Measurements from ENCODE around the gene FADS1.
A peak's percentile ranks its signal among the peaks of the same experiment; 100 is the strongest.

Gene FADS1

GRCh38 chr11:61817471-61818202 lies 834 bp upstream of the FADS1 start:
- DNase-seq = no peak

- peak; percentile 63 for DNase-seq
Measured at GRCh38 chr11:61815790-61816735, 740 bp downstream of the FADS1 start.

GRCh38 chr11:61814958-61815789 lies 1.6 kb downstream of the FADS1 start:
- peak; percentile 93 for DNase-seq

- no peak for DNase-seq
Measured at GRCh38 chr11:61814247-61814957, 2.4 kb downstream of the FADS1 start.

- DNase-seq = no peak
Measured at GRCh38 chr11:61812736-61813411, 3.9 kb downstream of the FADS1 start.

GRCh38 chr11:61811831-61812230 lies 5.0 kb downstream of the FADS1 start:
- no peak for DNase-seq

- DNase-seq = no peak
Measured at GRCh38 chr11:61810671-61811175, 6.1 kb downstream of the FADS1 start.

GRCh38 chr11:61806785-61807184 lies 10.0 kb downstream of the FADS1 start:
- DNase-seq = no peak

- no peak for DNase-seq
Measured at GRCh38 chr11:61805146-61805545, 11.7 kb downstream of the FADS1 start.

- DNase-seq = no peak
Measured at GRCh38 chr11:61803889-61804647, 12.7 kb downstream of the FADS1 start.

- no peak for DNase-seq
Measured at GRCh38 chr11:61802605-61803004, 14.2 kb downstream of the FADS1 start.

GRCh38 chr11:61800331-61801281 lies 16.2 kb downstream of the FADS1 start:
- no peak for DNase-seq

- DNase-seq = no peak
Measured at GRCh38 chr11:61799665-61800284, 17.0 kb downstream of the FADS1 start.

GRCh38 chr11:61797263-61797944 lies 19.4 kb downstream of the FADS1 start:
- DNase-seq = peak; percentile 66

- DNase-seq = no peak
Measured at GRCh38 chr11:61795876-61796526, 20.8 kb downstream of the FADS1 start.

- no peak for DNase-seq
Measured at GRCh38 chr11:61795459-61795858, 21.3 kb downstream of the FADS1 start.

GRCh38 chr11:61794579-61794978 lies 22.2 kb downstream of the FADS1 start:
- no peak for DNase-seq

GRCh38 chr11:61793829-61794204 lies 23.0 kb downstream of the FADS1 start:
- no peak for DNase-seq

Measured in NCI-H1105 (cell line).